Astrocyte of the spinal cord (primary cell): ENCODE measurements around the gene KCNT2.
A peak's percentile ranks its signal among the peaks of the same experiment; 100 is the strongest.

ENCODE experiments used
- DNase-seq: peaks from one replicate; pipeline ENCODE4 v3.0.0; 2011; ENCODE audit warnings: low read depth, low spot score
- H3K4me3 ChIP-seq: 2 replicates; pipeline ENCODE4 v1.5.1; 2011; ENCODE audit warnings: low read depth, mild to moderate bottlenecking, low read length, moderate library complexity
- CTCF ChIP-seq: IDR thresholded peaks from 2 replicates; pipeline ENCODE4 v1.5.1; 2012; ENCODE audit warnings: low read depth, mild to moderate bottlenecking, low read length, inconsistent platforms
- in situ Hi-C: cut with HindIII; loops from 2 replicates; pipeline ENCODE4 v1.10.0; 2017; ENCODE audit warnings: low sequenced_read_pairs

The KCNT2 gene

GRCh38 chr1:196183941-196184340 is 424.3 kb downstream of the KCNT2 start:
- no peak for DNase-seq
- H3K4me3 ChIP-seq = no peak overlapping the region
- TF ChIP-seq CTCF = no peak
- in situ Hi-C loops = no loop called here

GRCh38 chr1:196181594-196181878 is 426.7 kb downstream of the KCNT2 start:
- TF ChIP-seq CTCF = no peak
- in situ Hi-C loops = no loop called here
- no peak overlapping the region for H3K4me3 ChIP-seq
- no peak for DNase-seq

DNA sequence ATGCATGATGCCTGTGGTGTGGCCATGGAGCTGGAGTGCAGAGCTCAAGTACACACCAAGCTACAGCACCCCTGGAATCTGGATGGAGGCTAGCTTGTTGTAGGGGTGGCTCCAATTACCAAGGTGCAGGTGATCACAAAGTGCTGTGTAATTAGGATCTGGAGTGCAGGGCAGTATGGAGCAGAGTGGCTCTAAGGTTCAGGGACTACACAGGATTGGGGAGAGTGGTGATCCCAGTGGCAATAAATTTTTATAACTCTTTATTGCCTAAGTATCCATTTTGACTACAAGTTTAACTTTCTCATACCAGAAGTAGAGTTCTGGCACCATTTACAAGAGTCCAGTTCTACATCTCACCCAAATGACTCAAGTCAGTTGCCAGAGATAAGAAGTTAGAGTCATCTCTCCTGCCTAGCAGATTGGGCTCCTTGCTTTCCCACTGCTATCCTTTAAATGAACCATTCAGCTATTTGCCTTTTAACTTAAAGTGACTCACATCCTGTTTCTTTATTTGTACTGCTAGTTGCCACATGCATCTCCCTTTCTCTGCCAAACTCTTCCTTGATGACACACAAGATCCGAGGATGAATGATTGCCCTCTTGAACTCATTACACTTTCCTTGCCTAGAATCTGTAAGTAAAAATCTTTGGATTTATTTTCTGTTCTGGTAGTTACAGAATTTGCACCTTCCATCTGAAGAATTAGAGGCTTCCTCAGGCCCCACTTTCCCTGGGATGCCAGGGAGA is 427.2 kb downstream of the KCNT2 start:
- in situ Hi-C loops = no loop called here
- no peak for TF ChIP-seq CTCF
- H3K4me3 ChIP-seq = no peak overlapping the region
- DNase-seq = peak; percentile 94

- no peak for TF ChIP-seq CTCF
- peak; percentile 3 for DNase-seq
- no peak overlapping the region for H3K4me3 ChIP-seq
- in situ Hi-C loops = no loop called here
Observed at GRCh38 chr1:196178083-196178635, 430.1 kb downstream of the KCNT2 start.
